ENCODE measurements around the gene LMAN2.

GRCh38 chr5:177311723-177312648 lies 39.5 kb downstream of the LMAN2 start, which contains the start of gene MXD3:
- TF ChIP-seq CTCF (IDR thresholded peaks at IDR 0.05): no peak
- TF ChIP-seq POLR2AphosphoS5 (IDR thresholded peaks at IDR 0.05): peak in 1 of 3 donors; percentile 24

All from suprapubic skin (tissue), 3 donors.